ENCODE data around the gene CCDC192.

The CCDC192 gene

DNA sequence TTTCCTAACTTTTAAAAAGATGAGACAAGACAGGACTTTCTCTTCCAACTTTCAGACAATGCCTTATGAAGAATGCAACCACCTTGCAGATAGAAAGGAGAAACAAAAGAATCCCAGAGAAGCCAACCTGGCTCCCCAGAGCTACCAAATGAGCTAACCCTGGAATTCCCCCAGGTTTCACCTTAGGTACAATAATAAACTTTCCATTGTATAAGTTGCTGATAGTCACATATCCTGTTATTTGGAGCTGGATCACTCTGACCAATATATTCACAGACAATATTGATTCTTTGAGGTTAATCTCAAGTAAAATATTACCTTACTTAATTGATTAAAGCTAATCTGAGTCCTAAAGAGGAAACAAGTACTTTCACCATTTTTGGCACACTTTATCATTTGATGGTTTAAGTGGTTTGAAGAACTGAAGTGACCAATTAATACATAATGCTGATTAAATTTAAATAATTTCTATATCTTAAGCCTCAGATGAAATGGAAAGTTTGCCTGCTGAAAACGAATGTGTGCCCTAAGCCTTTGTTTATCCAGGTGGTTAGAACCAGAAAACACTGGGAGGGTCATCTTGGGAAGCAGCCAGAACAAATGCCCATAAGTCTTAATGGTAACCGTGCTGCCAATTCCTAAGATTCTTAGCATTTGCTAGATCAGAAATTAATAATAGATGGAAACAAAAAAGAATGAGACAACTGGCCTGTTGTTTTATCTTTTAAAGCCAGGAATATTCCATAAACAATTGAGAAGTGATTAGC lies 220.8 kb downstream of the CCDC192 start:
- in situ Hi-C loops (cut with HindIII; ENCODE audit: low pct_ligation_motif_present, low sequenced_read_pairs): no loop called here
- Histone ChIP-seq H3K27me3 (replicated peaks) (no peaks in the 10 kb centered on the region), H3K36me3 (replicated peaks) (no peaks in the 10 kb centered on the region), H3K4me3 (ENCODE audit: low read depth, low read length) (no peak overlapping the region), H3K27ac (no peak overlapping the region)
- TF ChIP-seq, protein P1, sequence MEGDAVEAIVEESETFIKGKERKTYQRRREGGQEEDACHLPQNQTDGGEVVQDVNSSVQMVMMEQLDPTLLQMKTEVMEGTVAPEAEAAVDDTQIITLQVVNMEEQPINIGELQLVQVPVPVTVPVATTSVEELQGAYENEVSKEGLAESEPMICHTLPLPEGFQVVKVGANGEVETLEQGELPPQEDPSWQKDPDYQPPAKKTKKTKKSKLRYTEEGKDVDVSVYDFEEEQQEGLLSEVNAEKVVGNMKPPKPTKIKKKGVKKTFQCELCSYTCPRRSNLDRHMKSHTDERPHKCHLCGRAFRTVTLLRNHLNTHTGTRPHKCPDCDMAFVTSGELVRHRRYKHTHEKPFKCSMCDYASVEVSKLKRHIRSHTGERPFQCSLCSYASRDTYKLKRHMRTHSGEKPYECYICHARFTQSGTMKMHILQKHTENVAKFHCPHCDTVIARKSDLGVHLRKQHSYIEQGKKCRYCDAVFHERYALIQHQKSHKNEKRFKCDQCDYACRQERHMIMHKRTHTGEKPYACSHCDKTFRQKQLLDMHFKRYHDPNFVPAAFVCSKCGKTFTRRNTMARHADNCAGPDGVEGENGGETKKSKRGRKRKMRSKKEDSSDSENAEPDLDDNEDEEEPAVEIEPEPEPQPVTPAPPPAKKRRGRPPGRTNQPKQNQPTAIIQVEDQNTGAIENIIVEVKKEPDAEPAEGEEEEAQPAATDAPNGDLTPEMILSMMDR (IDR thresholded peaks at IDR 0.05; ENCODE audit: low read depth, low read length, missing control alignments): no peak
- no peak for DNase-seq

DNA sequence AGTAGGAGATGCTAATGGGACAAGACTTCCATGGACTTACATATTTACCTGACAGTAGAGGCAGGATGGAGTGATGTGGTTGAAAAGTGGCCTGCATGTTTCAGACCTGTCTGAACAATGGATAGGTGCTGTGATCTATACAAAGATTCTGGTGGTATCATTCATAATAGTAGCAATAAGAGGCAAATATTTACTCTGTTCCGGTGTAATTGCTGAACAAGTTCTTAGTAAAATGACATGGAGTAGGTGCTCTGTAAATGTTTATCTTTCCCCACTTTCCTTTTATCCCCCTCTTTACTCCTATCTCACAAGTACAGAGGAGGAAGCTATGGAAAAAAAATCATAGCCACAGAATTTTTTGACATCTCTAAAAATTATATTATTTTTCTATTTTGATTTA lies 221.4 kb downstream of the CCDC192 start:
- TF ChIP-seq, protein P1 (IDR thresholded peaks at IDR 0.05; ENCODE audit: low read depth, low read length, missing control alignments): no peak
- no peak for DNase-seq
- no peak overlapping the region for H3K4me3 ChIP-seq (ENCODE audit: low read depth, low read length)

DNA sequence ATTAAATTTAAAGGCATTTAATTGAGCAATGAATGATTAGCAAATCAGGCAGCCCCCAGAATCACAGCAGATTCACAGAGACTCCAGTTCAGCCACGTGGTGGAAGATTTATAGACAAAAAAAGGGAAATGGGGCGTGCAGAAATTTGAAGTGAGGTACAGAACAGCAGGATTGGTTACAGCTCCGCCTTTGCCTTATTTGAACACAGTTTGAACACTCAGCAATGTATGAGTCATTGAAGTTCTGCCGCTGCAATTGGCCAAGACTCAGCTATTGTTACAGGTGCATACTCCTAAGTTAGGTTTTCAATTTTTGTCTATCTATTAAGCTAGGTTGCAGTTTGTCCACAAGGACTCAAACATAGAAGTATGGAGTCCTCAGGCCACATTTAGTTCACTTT lies 222.7 kb downstream of the CCDC192 start:
- in situ Hi-C loops (cut with HindIII; ENCODE audit: low pct_ligation_motif_present, low sequenced_read_pairs): no loop called here
- Histone ChIP-seq H3K4me3 (ENCODE audit: low read depth, low read length) (no peak overlapping the region), H3K27ac (no peak overlapping the region), H3K36me3 (replicated peaks) (no peaks in the 10 kb centered on the region), H3K27me3 (replicated peaks) (no peaks in the 10 kb centered on the region)
- TF ChIP-seq, protein P1 (IDR thresholded peaks at IDR 0.05; ENCODE audit: low read depth, low read length, missing control alignments): no peak
- no peak for DNase-seq

More for the DNA sequence above, 221.4 kb downstream of the CCDC192 start:
- no peaks in the 10 kb centered on the region for H3K27me3 ChIP-seq (replicated peaks)
- in situ Hi-C loops (cut with HindIII; ENCODE audit: low pct_ligation_motif_present, low sequenced_read_pairs): no loop called here
- H3K36me3 ChIP-seq (replicated peaks): no peaks in the 10 kb centered on the region
- no peak overlapping the region for H3K27ac ChIP-seq

DNA sequence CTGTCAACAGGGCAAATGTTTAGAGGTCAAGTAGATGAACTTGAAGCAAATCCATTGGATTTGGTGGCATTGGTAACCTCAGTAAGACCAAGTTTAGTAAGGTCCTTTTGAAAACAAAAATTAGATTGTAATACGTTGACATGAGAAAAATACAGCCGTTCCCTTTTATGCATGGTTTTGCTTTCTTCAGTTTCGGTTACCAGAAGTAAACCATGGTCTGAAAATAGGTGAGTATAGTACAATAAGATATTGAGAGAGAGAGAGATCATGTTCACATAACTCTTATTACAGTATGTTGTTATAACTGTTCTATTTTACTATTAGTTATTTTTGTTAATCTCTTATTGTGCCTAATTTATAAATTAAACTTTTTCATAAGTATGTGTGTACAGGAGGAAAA lies 223.8 kb downstream of the CCDC192 start:
- Histone ChIP-seq H3K27me3 (replicated peaks) (no peaks in the 10 kb centered on the region), H3K36me3 (replicated peaks) (no peaks in the 10 kb centered on the region), H3K27ac (no peak overlapping the region), H3K4me3 (ENCODE audit: low read depth, low read length) (no peak overlapping the region)
- TF ChIP-seq, protein P1 (IDR thresholded peaks at IDR 0.05; ENCODE audit: low read depth, low read length, missing control alignments): no peak
- in situ Hi-C loops (cut with HindIII; ENCODE audit: low pct_ligation_motif_present, low sequenced_read_pairs): no loop called here
- DNase-seq: no peak

DNA sequence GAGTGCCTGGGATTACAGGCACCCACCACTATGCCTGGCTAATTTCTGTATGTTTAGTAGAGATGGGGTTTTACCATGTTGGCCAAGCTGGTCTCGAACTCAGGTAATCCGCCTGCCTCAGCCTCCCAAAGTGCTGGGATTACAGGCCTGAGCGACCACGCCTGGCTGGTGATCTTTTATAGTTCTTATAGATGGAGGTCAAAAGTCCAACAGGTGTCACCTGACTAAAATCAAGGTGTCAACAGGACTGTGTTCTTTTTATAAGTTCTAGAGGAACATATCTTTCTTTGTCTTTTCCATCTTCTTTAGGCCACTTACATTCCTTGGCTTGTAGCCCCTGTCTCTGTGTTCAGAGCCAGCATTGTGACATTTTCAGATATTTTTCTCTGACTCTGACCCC lies 224.9 kb downstream of the CCDC192 start:
- Histone ChIP-seq H3K27ac (no peak overlapping the region), H3K27me3 (replicated peaks) (no peaks in the 10 kb centered on the region), H3K4me3 (ENCODE audit: low read depth, low read length) (no peak overlapping the region), H3K36me3 (replicated peaks) (no peaks in the 10 kb centered on the region)
- in situ Hi-C loops (cut with HindIII; ENCODE audit: low pct_ligation_motif_present, low sequenced_read_pairs): no loop called here
- no peak for DNase-seq
- TF ChIP-seq, protein P1 (IDR thresholded peaks at IDR 0.05; ENCODE audit: low read depth, low read length, missing control alignments): no peak

DNA sequence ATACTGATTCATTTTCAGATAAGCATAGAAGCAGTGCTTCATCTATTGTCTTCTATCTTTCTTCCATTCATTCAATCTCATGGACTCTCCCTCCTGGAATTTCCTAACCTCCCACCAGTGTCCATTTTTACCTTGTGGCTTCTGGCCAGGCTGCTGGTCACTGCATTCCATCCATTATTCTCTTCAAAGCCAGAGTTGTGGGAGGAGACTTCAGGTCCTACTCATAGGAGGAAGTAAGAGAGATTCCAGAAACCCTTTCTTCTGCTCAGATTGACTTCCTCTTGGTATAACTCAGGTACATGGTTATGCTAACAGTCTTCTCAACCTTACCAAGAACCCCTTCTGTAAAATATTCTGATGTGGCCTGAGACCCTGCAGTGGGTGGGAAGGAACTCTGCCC lies 227.1 kb downstream of the CCDC192 start:
- Histone ChIP-seq H3K27ac (no peak overlapping the region), H3K27me3 (replicated peaks) (no peaks in the 10 kb centered on the region), H3K36me3 (replicated peaks) (no peaks in the 10 kb centered on the region), H3K4me3 (ENCODE audit: low read depth, low read length) (no peak overlapping the region)
- peak; percentile 52 for DNase-seq
- in situ Hi-C loops (cut with HindIII; ENCODE audit: low pct_ligation_motif_present, low sequenced_read_pairs): no loop called here
- TF ChIP-seq, protein P1 (IDR thresholded peaks at IDR 0.05; ENCODE audit: low read depth, low read length, missing control alignments): no peak
